K562 (cell line): ENCODE results near the gene APLNR. TPM values are rescaled to one million over a fixed set of nuclear protein-coding genes. Genes with fewer than 3 reads are reported as not detected.

Experiments
- ATAC-seq: fragments of 200-7000 bp; cut with Tn5 transposase; 3 replicates; pipeline ENCODE4 v1.9.1; 2020; ENCODE audit warnings: moderate library complexity
- BruUV-seq: library from RNA; stranded (reverse); fragments of 400-500 nt; replicated peaks from 2 replicates; lab custom pipeline; 2021; lab: Mats Ljungman, UMichigan
- CTCF ChIA-PET: fragments of 300-600 bp; formaldehyde crosslinking; extraction: SDS; loops from one replicate; lab custom pipeline; 2021; ENCODE audit warnings: low intra/inter-chr PET ratio; lab: Yijun Ruan, JAX
- POLR2A ChIA-PET: fragments of 300-600, 350-650 bp; sonication (Branson Sonifier 250); formaldehyde crosslinking; extraction: SDS; loops from one replicate; lab custom pipeline; 2021; ENCODE audit warnings: antibody characterized with exemption, inconsistent platforms; lab: Yijun Ruan, JAX
- DNase-seq, 4 experiments: peaks; one replicate each; pipeline versions ENCODE4 v3.0.0 to v3.0.0-alpha.2; 2011 to 2018; ENCODE audit warnings: low spot score in 3 of 4, mixed read lengths in 3 of 4; ENCODE audit errors: extremely low read depth in 1 of 4
- FAIRE-seq: peaks from 2 replicates; lab custom pipeline; 2011; peaks lifted over from hg19 to GRCh38; lab: Jason Lieb, UNC
- H2AFZ ChIP-seq: 2 replicates; pipeline ENCODE4 v1.6.0; 2011; ENCODE audit warnings: low read depth, low read length, control low read depth, inconsistent platforms
- H3K27ac ChIP-seq: fragments of 200-600 bp; 3 replicates; pipeline ENCODE4 v1.8.0; 2011; ENCODE audit warnings: low read depth, mild to moderate bottlenecking, control low read depth, inconsistent platforms, low read length, moderate library complexity, mixed read lengths; ENCODE audit errors: extremely low read depth
- H3K27me3 ChIP-seq, 2 experiments: fragments of 300-600 bp in 1 of 2; 2 replicates in 1 of 2; 3 replicates in 1 of 2; pipeline versions ENCODE4 v1.6.0 to v1.8.0; 2011; ENCODE audit warnings: inconsistent platforms in 2 of 2, low read length in 2 of 2, mild to moderate bottlenecking in 1 of 2, mixed read lengths in 1 of 2, moderate library complexity in 1 of 2; ENCODE audit not compliant: control insufficient read depth in 2 of 2, insufficient read depth in 2 of 2
- H3K36me3 ChIP-seq: fragments of 300-600 bp; 3 replicates; pipeline ENCODE4 v1.8.0; 2011; ENCODE audit warnings: mild to moderate bottlenecking, low read length, inconsistent platforms; ENCODE audit not compliant: control insufficient read depth, insufficient read depth
- H3K4me1 ChIP-seq, 2 experiments: fragments of 200-600 bp in 1 of 2; replicated peaks in 1 of 2; 2 replicates in 1 of 2; 3 replicates in 1 of 2; pipeline versions ENCODE4 v1.5.1 to v1.8.0; 2011; ENCODE audit warnings: inconsistent platforms in 2 of 2, low read length in 2 of 2, mild to moderate bottlenecking in 1 of 2, mixed read lengths in 1 of 2, moderate library complexity in 1 of 2; ENCODE audit not compliant: control insufficient read depth in 2 of 2, insufficient read depth in 2 of 2
- H3K4me2 ChIP-seq: 2 replicates; pipeline ENCODE4 v1.6.1; 2011; ENCODE audit warnings: low read length, control low read depth, inconsistent platforms, mixed read lengths; ENCODE audit not compliant: insufficient read depth
- H3K4me3 ChIP-seq: fragments of 200-600 bp; sonication (generic), shearing (Covaris generic); 2 replicates; pipeline ENCODE4 v1.5.1; 2016; ENCODE audit warnings: control low read depth, inconsistent platforms
- H3K79me2 ChIP-seq: fragments of 200-600 bp; 3 replicates; pipeline ENCODE4 v1.8.0; 2011; ENCODE audit warnings: low read length, inconsistent platforms; ENCODE audit not compliant: control insufficient read depth, insufficient read depth
- H3K9ac ChIP-seq, 2 experiments: 2 replicates each; pipeline versions ENCODE4 v1.6.0 to v1.6.1; 2011; ENCODE audit warnings: low read depth in 2 of 2, low read length in 2 of 2, control low read depth in 1 of 2, inconsistent platforms in 1 of 2, mild to moderate bottlenecking in 1 of 2, mixed read lengths in 1 of 2; ENCODE audit not compliant: insufficient read depth in 1 of 2
- H3K9me1 ChIP-seq: one replicate; pipeline ENCODE4 v1.6.0; 2011; ENCODE audit warnings: inconsistent platforms, mild to moderate bottlenecking, low read length, moderate library complexity; ENCODE audit not compliant: control insufficient read depth, insufficient read depth
- H3K9me3 ChIP-seq: replicated peaks from 2 replicates; pipeline ENCODE4 v1.5.1; 2011; ENCODE audit warnings: low read depth, low read length, inconsistent platforms; ENCODE audit not compliant: control insufficient read depth, insufficient read depth
- H4K20me1 ChIP-seq: replicated peaks from 2 replicates; pipeline ENCODE4 v1.6.1; 2011; ENCODE audit warnings: low read length, inconsistent platforms, mixed read lengths; ENCODE audit not compliant: control insufficient read depth, insufficient read depth
- CREBBP ChIP-seq: IDR thresholded peaks from one replicate; pipeline ENCODE4 v1.6.1; 2012; ENCODE audit warnings: low read depth, mild to moderate bottlenecking, control low read depth, inconsistent platforms, low read length
- KAT2B ChIP-seq: IDR thresholded peaks from one replicate; pipeline ENCODE4 v1.6.1; 2012; ENCODE audit warnings: low read depth, mild to moderate bottlenecking, control low read depth, inconsistent platforms, low read length, moderate library complexity
- LARP7 ChIP-seq: fragments of 450-650 bp; IDR thresholded peaks from 2 replicates; pipeline ENCODE4 v1.6.1; 2016
- POLR2G ChIP-seq: fragments of 200-400 bp; formaldehyde crosslinking; IDR thresholded peaks from 2 replicates; pipeline ENCODE4 v1.6.1; 2017; ENCODE audit warnings: low read depth, mild to moderate bottlenecking, antibody characterized with exemption, low read length, moderate library complexity
- SP1 ChIP-seq: sonication (generic); formaldehyde crosslinking; IDR thresholded peaks from 2 replicates; pipeline ENCODE4 v1.8.1; 2022; ENCODE audit warnings: mild to moderate bottlenecking, missing genetic modification reagents
- SRF ChIP-seq, 2 experiments: fragments of 250-450, 450-650 bp in 1 of 2; sonication (Bioruptor Pico) in 1 of 2; sonication (generic) in 1 of 2; formaldehyde crosslinking; IDR thresholded peaks; 2 replicates each; pipeline versions ENCODE4 v1.5.0 to v1.5.1; 2020 to 2022; ENCODE audit warnings: mild to moderate bottlenecking in 1 of 2, missing genetic modification reagents in 1 of 2
- VEZF1 ChIP-seq: fragments of 200-800 bp; sonication (Bioruptor generic); IDR thresholded peaks from 2 replicates; pipeline ENCODE4 v1.6.1; 2017; ENCODE audit warnings: missing genetic modification characterization, missing compliant biosample characterization
- ZC3H8 ChIP-seq: fragments of 450-650 bp; IDR thresholded peaks from 2 replicates; pipeline ENCODE4 v1.6.1; 2017
- ZNF280A ChIP-seq: fragments of 450-650 bp; IDR thresholded peaks from 2 replicates; pipeline ENCODE4 v1.6.1; 2018; ENCODE audit warnings: mild to moderate bottlenecking, low read depth; ENCODE audit not compliant: partially characterized antibody
- ZNF3 ChIP-seq: fragments of 250-450 bp; sonication (Bioruptor Pico); IDR thresholded peaks from 2 replicates; pipeline ENCODE4 v1.5.0; 2021; ENCODE audit warnings: mild to moderate bottlenecking, moderate library complexity
- ZNF586 ChIP-seq: fragments of 450-650 bp; formaldehyde crosslinking; conservative IDR thresholded peaks from 2 replicates; pipeline ENCODE4 v1.4.0; 2020; ENCODE audit warnings: mild to moderate bottlenecking, moderate library complexity
- WGBS: fragments of 100-300 bp; shearing (Covaris generic); methylation state at CpG from one replicate; pipeline ENCODE4 v1.1.6; 2016; ENCODE audit warnings: low coverage, mixed read lengths; ENCODE audit not compliant: insufficient coverage; ENCODE audit errors: missing lambda C conversion rate; 5-methylcytosine and 5-hydroxymethylcytosine counted together
- in situ Hi-C: fragments of 300-500 bp; cut with MboI; formaldehyde crosslinking; loops from 4 replicates; pipeline ENCODE4 v1.15.0; 2018; ENCODE audit warnings: inconsistent platforms, mixed read lengths
- intact Hi-C: fragments of 100-400 bp; cut with micrococcal nuclease; formaldehyde crosslinking; loops from 2 replicates; pipeline ENCODE4 v1.14.2; 2022
- polyA plus RNA-seq, 8 experiments: library from polyadenylated mRNA; depleted of rRNA in 4 of 8; stranded (reverse) in 5 of 8; unstranded in 3 of 8; fragments of >200 nt; fragmentation: Nextera tagmentation in 2 of 8; fragmentation: Illumina TruSeq in 1 of 8; extraction: Ambion mirVana in 2 of 8; extraction: Trizol in 1 of 8; gene quantifications; 2 replicates each; pipeline versions ENCODE4 v1.2.1 to v1.2.3, GENCODE V29; 2011 to 2014; ENCODE audit warnings: inconsistent platforms in 1 of 8, missing spikeins in 1 of 8
- total RNA-seq, 7 experiments: library from RNA; depleted of rRNA in 6 of 7; stranded (reverse); fragments of >200 nt in 6 of 7; fragmentation: Illumina TruSeq in 2 of 7; extraction: Trizol in 2 of 7; gene quantifications; 2 replicates each; pipeline versions ENCODE4 v1.2.1 to v1.2.3, GENCODE V29; 2011 to 2021; ENCODE audit warnings: low replicate concordance in 1 of 7
- TF ChIP-seq, protein P1 (sequence below), 2 experiments: IDR thresholded peaks; 2 replicates each; pipeline ENCODE4 v1.6.1; 2012; ENCODE audit warnings: improper control_type of control experiment in 2 of 2, low read depth in 2 of 2, low read length in 2 of 2, borderline replicate concordance in 1 of 2

The APLNR gene
- total and polyA plus RNA-seq, 9 of the 15 experiments (the other 6 are each of a cell fraction or from before 2014, with no cell fraction given): 0.15 to 2.0 (median 0.65) TPM

DNA sequence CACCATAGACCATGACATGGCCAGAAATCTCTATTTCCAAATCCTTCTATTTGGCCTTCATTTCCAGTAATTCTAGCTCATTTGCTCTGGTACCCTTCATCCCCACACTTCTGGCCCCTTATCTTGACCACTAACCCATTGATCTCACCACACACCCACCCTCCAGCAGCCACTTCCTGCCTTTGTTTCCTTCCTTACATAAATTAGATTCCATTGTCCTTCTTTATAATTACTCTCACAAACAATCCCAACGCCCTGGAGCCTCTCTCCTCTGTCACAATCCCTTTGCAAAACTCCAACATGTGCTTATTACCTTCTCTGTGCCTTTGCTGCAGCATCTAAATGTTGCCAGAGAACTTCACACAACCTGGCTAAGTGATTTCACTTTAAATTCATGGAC, 14.8 kb downstream of the APLNR start:
- ATAC-seq (no peak), FAIRE-seq (no peak), DNase-seq (no peak)
- H3K9me3 ChIP-seq: no peaks in the 10 kb centered on the region
- no peak overlapping the region for H3K4me2 ChIP-seq
- no peaks in the 10 kb centered on the region for H3K36me3 ChIP-seq
- H3K9me1 ChIP-seq: no peaks in the 10 kb centered on the region
- H3K9ac ChIP-seq: no peak overlapping the region
- in situ Hi-C loops: no loop called here
- intact Hi-C loops: no loop called here
- no peak overlapping the region for H2AFZ ChIP-seq
- 0 out of 5 replicates have a peak, but pooled peaks cover 0 to 3% of the 10 kb centered on the region in 2 experiments for H3K4me1 ChIP-seq
- no peaks in the 10 kb centered on the region for H3K79me2 ChIP-seq
- TF ChIP-seq POLR2G: no peak
- TF ChIP-seq, protein P1, sequence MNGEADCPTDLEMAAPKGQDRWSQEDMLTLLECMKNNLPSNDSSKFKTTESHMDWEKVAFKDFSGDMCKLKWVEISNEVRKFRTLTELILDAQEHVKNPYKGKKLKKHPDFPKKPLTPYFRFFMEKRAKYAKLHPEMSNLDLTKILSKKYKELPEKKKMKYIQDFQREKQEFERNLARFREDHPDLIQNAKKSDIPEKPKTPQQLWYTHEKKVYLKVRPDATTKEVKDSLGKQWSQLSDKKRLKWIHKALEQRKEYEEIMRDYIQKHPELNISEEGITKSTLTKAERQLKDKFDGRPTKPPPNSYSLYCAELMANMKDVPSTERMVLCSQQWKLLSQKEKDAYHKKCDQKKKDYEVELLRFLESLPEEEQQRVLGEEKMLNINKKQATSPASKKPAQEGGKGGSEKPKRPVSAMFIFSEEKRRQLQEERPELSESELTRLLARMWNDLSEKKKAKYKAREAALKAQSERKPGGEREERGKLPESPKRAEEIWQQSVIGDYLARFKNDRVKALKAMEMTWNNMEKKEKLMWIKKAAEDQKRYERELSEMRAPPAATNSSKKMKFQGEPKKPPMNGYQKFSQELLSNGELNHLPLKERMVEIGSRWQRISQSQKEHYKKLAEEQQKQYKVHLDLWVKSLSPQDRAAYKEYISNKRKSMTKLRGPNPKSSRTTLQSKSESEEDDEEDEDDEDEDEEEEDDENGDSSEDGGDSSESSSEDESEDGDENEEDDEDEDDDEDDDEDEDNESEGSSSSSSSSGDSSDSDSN (IDR thresholded peaks at IDR 0.05; ENCODE audit: borderline replicate concordance in 1 of 2, low read depth in 2 of 2, low read length in 2 of 2): no peak
- no peak for TF ChIP-seq ZNF3
- TF ChIP-seq SRF (CRISPR knock-in tag; IDR thresholded peaks at IDR 0.05): no peak
- no peak for TF ChIP-seq CREBBP
- TF ChIP-seq VEZF1 (CRISPR knock-in tag): no peak
- TF ChIP-seq SP1 (CRISPR knock-in tag): no peak
- no peak for TF ChIP-seq KAT2B
- TF ChIP-seq ZC3H8: no peak
- no peak for TF ChIP-seq ZNF586 (CRISPR knock-in tag)
- TF ChIP-seq ZNF280A: no peak
- no peak for TF ChIP-seq LARP7
- no peak overlapping the region for H3K4me3 ChIP-seq
- BruUV-seq: no TSS peak
- H3K27me3 ChIP-seq: peaks cover 7 to 8% of the 10 kb centered on the region in 2 experiments; a peak in 3 of 5 replicates
- ChIA-PET CTCF (no interaction called here), POLR2A (interaction anchor here (1.3 kb wide), 2 partner anchors 10 to 55 kb away, joined by 3 read pairs; no protein-coding TSS in a partner anchor)
- H4K20me1 ChIP-seq: no peaks in the 10 kb centered on the region
- H3K27ac ChIP-seq: no peak overlapping the region
- 0% methylated on average over 1 of the region's 1 CpG for WGBS
